ENCODE results near the gene ATP6V0B.

ATP6V0B gene

DNA sequence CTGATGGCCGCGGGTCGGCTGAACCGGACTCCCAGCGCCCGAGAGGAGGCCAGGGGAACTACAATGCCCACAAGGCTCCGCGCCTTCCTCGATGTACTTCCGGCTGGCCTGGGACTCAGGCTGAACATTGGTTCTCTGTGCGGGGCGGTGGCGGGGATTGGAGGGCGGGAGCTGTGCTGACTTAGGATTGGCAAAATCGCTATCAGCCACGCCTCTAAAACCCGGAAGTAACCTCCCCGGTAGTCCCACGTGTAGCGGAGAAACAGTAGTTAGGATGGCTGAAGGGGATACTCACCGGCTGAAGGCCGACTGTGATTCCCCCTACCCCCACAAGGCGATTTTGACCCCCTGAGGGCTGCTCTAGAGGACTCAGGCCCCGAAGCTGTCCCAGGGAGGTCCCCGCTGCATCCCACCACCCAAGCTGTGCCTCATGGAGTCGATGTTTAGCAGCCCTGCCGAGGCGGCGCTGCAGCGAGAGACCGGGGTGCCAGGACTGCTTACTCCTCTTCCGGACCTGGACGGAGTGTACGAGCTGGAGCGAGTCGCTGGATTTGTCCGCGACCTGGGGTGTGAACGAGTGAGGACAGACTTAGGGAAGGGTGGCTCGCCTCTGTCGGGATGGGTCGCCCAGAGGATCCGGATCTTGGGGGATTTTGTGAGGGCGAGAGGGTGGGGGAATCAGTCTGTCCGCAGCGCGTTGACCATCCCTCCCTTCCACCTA lies 4.9 kb upstream of the ATP6V0B start, which contains the start of gene DPH2:
DPH2 (plus strand) TSS at position 265 of the 721 bp plus-strand sequence; CDS start at position 431, 166 bp downstream.
- peak; percentile 97 for DNase-seq

DNA sequence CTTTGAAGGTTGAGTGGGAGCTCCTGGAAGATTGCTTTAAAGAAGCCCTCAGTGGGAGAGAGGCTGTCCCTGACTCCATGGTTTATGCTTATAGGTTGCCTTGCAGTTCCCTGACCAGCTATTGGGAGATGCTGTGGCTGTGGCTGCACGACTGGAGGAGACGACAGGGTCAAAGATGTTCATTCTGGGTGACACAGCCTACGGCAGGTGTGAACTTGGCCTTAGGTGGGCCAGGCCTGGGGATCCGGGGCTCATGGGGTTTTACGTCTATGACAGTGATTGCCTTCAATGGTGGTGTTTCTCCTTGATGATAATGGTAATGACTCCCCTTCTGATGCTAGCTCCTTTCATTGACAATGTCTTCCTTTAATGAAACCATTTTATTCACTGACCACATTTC lies 4.3 kb upstream of the ATP6V0B start:
- DNase-seq = no peak

DNA sequence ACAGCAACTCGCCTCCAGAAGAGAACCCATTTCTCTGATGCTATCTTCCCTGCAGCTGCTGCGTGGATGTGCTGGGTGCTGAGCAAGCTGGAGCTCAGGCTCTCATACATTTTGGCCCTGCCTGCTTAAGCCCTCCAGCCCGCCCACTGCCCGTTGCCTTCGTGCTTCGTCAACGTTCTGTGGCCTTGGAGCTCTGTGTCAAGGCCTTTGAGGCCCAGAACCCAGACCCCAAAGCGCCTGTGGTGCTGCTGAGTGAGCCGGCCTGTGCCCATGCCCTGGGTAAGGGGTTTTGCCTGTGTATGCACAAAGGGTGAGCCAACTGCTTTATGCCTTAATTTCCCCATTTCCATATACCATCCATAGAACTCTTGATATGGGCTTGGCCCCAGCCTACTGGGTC lies 3.8 kb upstream of the ATP6V0B start:
- DNase-seq = no peak

DNA sequence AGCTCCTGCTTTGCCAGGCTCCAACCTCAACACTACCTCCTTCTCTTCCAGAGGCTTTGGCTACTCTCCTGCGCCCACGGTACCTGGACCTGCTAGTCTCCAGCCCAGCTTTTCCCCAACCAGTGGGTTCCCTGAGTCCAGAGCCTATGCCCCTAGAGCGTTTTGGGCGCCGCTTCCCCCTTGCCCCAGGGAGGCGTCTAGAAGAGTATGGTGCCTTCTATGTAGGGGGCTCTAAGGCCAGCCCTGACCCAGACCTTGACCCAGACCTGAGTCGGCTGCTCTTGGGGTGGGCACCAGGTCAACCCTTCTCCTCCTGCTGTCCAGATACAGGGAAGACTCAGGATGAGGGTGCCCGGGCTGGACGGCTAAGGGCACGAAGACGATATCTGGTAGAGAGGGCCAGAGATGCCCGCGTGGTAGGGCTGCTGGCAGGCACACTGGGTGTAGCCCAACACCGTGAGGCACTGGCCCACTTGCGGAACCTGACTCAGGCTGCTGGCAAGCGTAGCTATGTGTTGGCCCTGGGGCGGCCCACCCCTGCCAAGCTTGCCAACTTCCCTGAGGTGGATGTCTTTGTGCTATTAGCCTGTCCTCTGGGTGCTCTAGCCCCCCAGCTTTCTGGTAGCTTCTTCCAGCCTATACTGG lies 3.3 kb upstream of the ATP6V0B start:
- DNase-seq = no peak

DNA sequence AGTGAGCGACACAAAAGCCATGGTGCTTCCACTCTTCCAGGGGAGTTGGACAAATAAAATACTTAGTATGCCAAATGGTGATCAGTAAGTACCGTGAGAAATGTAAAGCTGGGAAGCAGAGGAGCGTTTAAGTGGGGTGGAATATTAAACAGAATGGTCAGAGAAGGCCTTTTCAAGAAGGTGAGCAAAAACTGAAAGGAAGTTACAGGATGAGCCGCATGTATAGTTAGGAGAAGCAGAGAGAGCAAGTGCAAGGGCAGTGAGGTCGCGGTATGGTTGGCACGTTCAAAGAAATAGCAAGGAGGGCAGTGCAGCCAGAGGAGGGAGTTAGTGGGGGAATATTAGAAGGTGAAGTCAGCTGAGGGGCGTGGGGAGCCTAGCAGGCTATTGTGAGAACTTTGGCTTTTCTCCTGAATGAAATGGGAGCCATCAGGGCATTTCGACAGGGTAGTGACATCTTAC lies 748 bp upstream of the ATP6V0B start:
- DNase-seq = no peak

DNA sequence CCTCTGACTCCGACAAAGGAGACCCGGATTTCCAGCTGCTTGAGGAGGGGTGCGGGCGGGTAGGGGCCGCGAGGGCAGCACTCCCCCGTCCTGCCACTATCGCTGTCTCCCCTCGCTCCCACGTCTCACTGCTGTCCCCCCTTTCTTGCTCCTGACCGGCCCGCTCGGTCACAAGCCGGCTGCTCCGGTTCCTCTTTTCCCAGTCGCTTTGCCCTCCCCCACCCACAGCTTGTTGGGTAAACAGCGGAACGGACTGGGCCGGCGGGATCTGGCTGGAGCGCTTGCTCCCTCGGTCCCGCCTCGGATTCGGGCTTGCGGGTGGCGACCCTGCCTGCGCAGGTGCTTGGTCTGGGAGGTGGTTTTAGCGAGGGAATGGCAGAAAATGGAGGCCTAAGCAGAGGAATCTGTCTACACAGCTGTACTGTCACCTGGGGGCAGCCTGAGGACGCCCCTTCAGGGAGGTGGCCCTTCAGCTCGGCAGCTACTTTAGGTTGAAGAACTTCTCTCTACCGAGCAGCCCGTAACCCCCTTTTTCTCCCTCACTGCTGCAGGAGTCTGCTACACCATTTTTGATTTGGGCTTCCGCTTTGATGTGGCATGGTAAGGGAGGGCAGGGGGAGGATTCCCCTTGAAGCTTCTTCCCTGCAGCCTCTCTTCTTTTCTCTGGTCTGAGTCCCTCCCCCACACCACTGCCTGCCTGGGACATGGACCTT lies 645 bp downstream of the ATP6V0B start:
- no peak for DNase-seq

DNA sequence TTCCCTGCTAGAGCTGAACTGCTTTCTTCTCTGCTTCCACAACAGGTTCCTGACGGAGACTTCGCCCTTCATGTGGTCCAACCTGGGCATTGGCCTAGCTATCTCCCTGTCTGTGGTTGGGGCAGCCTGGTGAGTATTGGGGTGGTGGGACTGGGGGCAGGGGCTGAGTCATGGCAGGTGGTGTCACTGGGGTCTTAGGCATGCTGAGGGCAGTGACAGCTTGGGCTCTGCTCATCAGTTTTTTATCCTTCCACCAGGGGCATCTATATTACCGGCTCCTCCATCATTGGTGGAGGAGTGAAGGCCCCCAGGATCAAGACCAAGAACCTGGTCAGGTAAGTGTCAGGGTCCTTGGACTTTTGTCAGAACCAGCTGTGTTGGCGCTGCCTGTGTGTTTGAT lies 1.3 kb downstream of the ATP6V0B start:
- no peak for DNase-seq

DNA sequence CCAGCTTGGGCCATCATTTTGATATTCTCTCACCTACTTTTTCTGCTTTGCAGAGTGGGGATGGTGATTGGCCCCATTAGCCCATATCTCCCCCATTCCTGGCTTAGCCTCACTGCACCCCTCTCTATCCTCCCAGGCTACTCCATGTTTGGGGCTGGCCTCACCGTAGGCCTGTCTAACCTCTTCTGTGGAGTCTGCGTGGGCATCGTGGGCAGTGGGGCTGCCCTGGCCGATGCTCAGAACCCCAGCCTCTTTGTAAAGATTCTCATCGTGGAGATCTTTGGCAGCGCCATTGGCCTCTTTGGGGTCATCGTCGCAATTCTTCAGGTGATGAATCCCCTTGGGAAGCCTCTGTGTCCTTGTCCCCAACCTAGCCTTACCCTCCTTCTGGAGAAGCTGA lies 2.1 kb downstream of the ATP6V0B start:
- DNase-seq = no peak

DNA sequence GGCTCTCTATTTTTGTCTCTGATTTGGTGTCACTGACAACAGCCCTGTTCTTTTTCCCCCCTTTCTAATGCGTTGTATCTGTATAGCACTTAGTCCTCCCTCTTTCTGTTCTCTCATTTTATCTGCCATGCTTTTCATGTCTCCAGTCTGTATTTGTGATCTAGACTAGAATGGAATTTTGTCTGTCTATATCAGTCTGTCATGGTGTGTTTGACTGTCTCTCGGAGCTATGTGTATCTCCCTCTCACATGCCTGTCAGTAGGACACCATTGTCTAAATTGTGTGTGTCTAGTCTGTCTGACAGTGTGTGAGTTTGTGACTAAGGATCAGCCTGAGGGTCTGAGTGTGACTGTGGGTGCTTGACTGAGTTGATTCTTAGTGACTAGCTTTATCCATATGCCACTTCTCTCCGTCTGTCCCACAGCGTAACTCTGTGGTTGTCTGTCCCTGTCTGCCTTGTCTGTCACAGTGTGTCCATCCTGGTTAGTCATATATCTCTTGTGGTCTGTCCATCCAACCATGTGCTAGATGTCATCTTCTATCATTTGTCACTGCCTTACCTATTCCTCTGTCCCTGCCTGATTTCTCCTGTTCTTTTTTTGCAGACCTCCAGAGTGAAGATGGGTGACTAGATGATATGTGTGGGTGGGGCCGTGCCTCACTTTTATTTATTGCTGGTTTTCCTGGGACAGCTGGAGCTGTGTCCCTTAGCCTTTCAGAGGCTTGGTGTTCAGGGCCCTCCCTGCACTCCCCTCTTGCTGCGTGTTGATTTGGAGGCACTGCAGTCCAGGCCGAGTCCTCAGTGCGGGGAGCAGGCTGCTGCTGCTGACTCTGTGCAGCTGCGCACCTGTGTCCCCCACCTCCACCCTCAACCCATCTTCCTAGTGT lies 2.9 kb downstream of the ATP6V0B start:
- no peak for DNase-seq

DNA sequence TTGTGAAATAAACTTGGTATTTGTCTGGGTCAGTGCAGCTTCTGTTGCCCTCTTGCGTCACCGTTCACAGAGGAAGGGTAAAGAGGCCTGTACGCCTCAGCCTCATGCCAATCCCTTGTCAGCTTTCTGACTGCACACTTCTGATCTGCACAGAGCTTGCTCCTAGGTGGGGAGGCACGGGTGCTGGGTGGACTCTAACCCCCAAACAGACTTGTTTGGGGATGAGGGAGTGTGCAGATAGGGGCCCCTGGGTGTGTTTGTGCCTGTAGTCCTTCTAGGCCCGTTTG lies 3.4 kb downstream of the ATP6V0B start:
- no peak for DNase-seq

DNA sequence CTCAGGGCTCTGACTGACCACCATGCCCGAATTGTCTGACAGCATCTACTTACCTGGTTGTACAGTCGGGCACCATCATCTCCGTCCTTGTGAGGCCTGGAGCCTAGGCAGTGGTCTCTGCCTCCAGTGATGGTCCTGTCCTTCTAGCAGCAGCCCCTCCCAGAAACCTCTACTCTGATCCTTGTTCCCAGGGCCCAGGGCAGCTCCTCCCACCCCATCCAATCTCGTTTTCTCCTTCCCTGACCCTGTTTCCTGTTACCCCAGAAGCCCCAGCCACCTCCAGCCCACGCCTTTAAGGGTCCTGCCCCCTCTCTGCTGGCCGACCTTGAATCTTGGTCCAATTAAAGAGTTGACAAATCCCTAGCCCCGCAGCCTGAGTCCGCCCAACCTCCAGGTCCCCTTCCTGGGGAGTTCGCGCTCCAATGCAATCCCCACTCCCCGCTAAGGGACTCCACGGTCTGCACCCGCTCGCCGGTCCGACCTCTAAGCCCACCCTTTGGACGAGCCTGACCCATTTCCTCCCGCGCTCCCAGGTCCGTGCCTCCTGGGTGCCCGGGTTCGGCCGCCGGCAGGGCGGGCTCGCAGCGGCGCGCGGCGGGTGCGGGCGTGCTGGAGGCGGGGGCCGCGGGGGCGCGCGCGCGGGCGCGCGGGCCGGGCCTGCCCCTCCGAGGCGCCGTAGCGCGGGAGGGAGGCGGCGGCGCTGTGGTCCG lies 3.9 kb downstream of the ATP6V0B start, which contains the start of gene B4GALT2:
B4GALT2 (plus strand) TSS at position 660 of the 710 bp plus-strand sequence. CDS start 1,951 bp downstream, outside the sequence.
- peak; percentile 43 for DNase-seq

DNA sequence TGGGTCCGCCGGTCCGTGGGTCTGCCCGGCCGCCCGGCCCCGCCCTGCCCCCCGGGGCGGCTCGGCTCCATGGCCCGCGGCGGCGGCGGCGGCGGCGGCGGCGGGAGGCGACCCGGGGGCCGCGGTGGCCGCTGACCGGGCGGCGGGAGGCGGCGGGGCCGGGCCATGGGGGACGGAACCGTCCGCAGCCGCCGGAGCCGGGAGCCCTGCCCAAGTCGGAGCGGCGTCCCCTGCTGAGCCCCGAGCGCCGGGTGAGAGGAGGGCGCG lies 4.4 kb downstream of the ATP6V0B start:
- DNase-seq = no peak

DNA sequence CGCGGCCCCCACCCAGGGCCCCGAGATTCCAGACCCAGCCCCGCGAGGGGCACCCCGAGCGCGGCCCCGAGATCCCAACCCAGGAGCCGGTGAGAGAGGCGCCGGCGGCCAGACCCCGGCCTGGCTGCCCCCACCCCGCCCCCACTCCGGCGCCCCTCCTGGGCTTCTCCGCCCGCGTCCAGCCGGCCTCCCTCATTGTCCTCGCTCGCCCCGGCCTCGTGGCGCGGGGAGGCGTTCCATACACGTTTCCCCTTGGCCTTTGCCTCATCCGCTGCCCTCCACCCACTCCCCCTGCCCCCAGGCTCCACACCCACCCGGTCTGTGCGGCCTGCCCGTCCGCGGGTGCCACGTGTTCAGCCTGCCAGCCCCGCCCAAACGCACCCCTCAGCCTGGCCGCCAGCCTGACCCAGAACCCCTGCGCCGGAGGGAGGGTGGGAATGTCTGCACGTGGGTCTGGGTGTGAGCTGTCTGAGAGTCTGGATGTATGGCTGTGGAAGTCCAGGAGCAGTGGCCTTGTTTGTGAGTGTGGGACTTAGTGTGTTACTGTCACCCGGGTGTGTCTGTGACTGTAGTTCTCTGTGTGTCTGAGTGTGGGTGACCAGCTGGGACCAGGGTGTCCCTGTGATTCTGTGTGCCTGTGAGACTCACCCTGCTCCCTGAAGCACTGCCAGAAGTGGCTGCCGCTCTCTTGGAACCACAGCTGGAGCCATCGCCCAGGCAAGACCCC lies 4.9 kb downstream of the ATP6V0B start:
- DNase-seq = peak; percentile 35

DNA sequence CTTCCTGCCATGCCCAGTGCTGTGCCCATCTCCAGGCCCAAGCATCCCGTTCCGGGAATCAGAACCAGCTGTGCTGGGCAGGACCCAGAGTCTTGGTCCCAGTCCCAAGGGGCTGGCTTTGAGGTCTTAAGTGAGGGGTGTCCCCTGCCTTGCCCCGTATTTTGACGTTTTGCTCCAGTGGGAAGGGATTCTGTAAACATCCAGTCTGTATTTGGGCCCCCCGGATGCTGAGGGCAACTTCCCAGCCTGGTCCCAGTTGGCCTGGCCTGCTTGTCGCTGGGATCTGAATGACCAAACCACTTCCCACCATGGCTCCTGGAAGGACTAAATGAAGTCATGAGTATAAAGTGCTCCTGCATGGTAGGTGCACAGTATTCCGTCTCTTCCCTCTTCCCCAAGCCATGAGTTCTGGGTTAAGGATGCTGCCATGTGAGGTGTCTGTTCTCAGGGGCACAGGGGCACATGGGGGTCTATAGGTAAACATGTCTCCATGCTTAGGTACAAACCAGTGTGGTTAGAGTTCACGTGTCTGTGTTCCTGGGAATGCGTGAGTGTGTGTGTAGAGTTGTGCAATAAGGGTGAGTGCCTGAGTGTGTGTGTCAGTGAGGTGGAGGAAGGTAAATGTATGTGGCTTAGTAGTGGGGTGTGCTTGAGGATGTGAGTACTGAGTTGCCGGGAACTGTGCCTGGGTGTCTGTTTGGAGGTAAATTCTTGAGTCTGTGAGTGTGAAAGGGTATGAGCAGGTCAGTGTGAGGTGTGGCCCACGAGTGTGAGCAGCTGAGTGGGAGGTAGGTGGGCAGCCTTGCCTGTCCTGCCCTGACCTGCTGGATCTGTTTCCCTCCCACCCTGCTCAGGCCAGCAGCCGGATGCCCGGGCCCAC lies 5.7 kb downstream of the ATP6V0B start:
- no peak for DNase-seq

DNA sequence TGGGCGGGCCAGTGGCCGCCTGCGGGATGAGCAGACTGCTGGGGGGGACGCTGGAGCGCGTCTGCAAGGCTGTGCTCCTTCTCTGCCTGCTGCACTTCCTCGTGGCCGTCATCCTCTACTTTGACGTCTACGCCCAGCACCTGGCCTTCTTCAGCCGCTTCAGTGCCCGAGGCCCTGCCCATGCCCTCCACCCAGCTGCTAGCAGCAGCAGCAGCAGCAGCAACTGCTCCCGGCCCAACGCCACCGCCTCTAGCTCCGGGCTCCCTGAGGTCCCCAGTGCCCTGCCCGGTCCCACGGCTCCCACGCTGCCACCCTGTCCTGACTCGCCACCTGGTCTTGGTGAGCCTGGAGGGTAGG lies 6.4 kb downstream of the ATP6V0B start:
- DNase-seq = no peak

DNA sequence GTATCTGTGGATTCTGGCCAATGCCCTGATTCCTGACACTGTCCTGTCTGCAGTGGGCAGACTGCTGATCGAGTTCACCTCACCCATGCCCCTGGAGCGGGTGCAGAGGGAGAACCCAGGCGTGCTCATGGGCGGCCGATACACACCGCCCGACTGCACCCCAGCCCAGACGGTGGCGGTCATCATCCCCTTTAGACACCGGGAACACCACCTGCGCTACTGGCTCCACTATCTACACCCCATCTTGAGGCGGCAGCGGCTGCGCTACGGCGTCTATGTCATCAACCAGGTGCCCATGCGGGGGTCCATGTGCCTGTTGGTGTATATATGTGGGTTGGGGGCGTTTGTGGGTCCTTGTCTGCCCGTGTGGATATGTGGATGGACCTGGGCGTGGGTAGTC lies 6.9 kb downstream of the ATP6V0B start:
- DNase-seq = no peak

DNA sequence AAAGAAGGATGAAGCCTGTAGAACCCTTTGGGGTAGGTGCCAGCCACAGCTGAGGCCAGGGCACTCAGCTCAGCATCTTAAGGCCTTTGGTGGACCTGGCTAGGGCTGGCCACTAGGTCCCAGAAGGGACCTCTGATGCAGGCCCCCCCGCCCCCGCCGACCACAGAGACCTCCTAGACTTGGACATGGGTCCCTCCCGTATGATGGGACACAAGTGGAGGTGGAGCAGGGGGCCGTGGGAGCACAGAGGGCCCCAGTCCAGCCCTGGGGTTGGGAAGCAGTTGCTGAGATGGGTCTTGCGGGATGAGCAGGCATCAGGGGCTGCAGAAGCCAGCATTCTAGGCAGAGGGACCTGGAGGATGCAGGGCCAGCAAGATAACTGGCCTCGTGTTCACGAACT lies 7.5 kb downstream of the ATP6V0B start:
- DNase-seq = no peak

DNA sequence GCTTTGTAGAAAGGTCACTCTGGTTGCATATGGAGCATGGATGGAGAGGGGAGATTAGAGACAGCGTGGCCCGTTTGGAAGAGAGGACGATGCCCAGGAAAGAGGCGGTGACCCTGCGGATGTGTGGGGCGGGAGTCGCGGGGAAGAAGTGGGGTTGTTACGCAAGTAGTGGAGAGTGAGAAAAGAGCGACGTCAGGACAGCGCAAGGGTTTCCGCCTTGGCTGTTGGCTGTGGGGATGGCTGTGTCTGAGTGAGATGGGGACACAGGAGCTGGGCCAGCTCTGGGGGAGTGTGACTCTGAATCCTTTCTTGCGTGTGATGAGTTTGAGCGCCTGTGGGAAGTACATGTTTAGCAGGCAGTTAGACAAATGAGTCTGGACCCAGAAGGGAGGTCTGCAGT lies 8.0 kb downstream of the ATP6V0B start:
- no peak for DNase-seq

DNA sequence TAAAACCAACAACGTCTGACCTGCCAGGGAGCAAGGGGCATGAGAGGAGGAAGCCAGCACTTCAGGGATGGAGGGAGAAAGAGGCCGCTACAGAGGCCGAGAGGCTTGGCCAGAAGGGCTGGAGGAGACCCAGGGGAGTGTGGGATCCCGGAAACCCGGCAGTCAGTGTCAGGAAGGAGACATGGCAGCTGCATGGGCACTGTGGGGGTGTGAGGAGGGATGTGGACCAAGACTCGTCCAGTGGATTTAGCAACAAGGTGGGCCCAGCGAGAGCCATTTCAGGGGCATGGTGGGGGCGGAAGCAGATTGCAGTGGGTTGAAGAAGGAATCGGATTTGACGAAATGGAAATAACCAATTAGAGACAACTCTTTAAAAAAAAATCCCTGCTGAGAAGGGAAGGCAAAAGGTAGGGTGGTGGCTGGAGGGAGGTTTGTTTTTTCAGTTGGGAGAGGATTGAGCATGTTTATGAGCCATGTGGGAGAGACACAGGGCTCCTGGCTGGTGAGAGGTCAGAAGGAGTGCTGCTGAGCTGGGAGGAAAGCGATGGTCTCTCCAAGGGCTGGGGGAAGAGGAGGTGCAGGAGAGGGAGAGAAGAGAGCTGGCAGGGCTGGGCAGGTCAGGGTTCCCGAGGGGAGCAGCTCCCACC lies 8.6 kb downstream of the ATP6V0B start:
- no peak for DNase-seq

DNA sequence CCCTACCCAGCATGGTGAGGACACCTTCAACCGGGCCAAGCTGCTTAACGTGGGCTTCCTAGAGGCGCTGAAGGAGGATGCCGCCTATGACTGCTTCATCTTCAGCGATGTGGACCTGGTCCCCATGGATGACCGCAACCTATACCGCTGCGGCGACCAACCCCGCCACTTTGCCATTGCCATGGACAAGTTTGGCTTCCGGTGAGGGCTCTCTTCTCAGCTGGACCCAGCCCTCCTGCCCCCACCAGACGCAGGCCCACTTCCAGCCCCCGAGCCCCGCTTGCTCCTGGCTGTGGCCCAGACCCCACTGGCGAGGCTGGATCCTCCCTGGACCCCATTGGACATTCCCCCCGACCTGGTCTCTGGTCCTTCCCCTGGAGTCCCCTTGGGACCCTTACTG lies 10.1 kb downstream of the ATP6V0B start:
- DNase-seq = no peak

All from activated naive CD4-positive, alpha-beta T cell treated with Interleukin-2 at 50 U/mL for 16 hours (primary cell).